HG03378 (cell line): ENCODE measurements around the gene ATP2A1.
"Not testable (repeated sequence)": the region's sequence is repeated elsewhere in the genome, so short reads cannot be mapped to it uniquely, and the experiment has no call there.

ENCODE experiments used
- ATAC-seq: cut with Tn5 transposase; IDR thresholded peaks from one replicate; pipeline ENCODE4 v1.9.1; 2021; ENCODE audit warnings: mild to moderate bottlenecking, moderate library complexity; ENCODE audit not compliant: unreplicated experiment

ATP2A1 gene

GRCh38 chr16:28858421-28858820 is 19.9 kb upstream of the ATP2A1 start:
- ATAC-seq, result no peak

DNA sequence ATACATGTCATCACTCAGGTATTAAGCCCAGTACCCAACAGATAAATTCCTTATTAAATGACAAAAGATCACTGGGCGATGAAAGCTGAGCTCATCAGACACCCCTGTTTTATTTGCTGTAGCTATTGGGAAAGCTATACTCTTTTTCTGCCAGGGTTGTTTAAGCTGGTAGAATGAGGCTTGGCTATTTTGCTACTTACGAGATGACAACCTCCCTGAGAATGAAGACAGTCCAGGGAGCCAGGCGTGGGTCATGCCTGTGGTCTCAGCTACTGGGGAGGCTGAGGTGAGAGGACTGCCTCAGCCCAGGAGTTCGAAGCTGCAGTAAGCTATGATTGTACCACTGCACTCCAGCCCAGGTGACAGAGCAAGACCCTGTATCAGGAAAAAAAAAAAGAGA is 19.0 kb upstream of the ATP2A1 start:
- ATAC-seq, result no peak

- ATAC-seq, result no peak
Observed at GRCh38 chr16:28863929-28864793, 14.1 kb upstream of the ATP2A1 start.

DNA sequence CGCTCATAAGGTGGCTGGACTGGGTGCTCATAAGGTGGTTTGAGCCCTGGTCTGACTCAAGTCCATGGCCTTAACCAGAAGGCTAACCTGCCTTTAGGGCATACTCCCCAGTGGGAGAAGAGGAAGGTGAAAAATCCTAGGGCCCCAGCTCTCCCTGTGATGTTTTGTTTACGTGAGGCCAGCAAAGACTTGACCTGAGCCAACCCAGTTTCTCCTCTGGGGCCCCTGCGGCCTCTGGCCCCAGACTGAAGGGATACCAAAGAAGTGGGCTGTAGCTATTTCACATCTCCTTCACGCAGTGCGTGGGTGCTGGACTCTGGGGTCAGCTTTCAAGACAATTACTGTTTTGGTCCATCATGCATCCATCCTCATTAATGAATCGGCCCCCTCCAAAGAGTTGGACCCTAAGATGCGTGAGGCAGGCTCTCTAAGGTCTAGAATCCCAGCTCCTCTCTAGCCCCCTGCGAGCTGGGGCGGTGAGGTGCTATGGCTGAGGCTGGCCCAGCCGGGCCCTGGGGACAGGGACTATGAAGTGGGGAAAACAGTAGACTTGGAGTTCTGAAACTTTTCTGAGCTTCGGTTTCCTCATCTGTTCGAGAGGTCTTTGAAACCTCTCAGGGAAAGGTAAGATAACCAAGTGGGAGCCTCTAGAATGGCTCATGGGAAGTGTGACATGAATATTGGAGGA is 13.1 kb upstream of the ATP2A1 start:
- ATAC-seq, result no peak

GRCh38 chr16:28865722-28866453 is 12.4 kb upstream of the ATP2A1 start:
- ATAC-seq, result no peak

- no peak for ATAC-seq
Observed at GRCh38 chr16:28866454-28866804, 11.9 kb upstream of the ATP2A1 start.

GRCh38 chr16:28867241-28867640 is 11.0 kb upstream of the ATP2A1 start:
- no peak for ATAC-seq

- not testable (repeated sequence) for ATAC-seq
Observed at GRCh38 chr16:28867646-28868045, 10.6 kb upstream of the ATP2A1 start.

DNA sequence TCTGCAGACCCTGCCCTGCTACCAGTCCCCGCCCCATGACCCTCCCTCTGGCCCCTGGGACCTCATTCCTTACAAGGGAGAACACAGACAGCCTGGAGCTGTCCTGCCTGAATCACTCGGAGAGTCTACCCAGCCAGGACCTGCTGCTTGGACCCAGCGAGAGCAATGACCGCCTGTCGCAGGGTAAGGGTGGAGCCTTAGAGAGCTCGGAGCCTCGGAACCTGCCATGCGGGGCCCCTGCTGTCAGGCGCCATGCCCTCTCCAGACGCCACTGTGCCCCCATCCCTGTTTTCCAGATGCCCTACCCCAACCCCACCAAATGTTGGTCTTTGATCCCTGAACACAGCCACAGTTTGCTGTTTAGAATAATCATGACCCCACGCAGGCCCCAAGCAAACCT is 9.1 kb upstream of the ATP2A1 start:
- ATAC-seq, result no peak

DNA sequence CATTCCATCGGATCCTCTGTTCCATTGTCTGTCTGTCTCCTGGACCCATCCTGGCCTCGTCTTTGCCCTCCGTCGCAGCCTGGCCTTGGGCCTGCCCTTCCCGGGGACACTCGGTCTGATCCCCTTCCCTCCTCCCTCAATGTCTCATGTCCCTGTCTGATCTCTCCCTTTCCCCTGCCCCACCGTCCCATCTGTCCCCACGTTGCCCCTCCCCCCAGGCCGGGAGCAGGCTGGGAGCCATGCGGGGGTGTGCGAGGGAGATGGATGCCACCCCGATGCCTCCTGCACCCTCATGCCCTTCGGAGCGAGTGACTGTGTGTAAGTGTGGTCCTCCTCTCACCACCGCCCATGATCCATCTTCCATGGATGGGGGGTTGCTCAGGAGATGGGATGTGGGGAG is 5.3 kb upstream of the ATP2A1 start:
- no peak for ATAC-seq

DNA sequence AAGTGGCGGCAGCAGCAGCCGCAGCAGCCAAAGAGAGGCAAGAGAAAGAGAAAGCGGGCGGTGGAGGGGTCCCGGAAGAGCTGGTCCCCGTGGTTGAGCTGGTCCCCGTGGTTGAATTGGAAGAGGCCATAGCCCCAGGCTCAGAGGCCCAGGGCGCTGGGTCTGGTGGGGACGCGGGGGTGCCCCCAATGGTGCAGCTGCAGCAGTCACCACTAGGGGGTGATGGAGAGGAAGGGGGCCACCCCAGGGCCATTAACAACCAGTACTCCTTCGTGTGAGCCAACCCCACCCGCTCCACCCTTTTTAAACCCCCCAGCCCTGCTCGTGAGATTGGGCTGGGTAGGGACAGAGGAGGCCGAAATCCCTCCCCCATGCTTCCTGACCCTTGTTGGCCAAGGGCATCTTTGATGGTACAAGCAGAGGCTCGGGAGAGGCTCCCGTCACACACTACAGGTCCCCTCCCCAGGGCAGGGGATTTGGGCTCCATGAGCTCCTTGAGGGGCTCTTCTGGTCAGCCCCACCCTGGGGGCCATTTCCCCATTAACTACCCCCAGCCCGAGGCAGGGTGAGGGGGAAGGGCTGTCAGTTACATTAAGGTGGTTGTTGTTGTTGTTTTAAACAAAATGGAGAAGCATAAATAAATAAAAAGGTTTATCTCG is 4.6 kb upstream of the ATP2A1 start:
- ATAC-seq, result no peak

GRCh38 chr16:28874406-28874805 is 3.9 kb upstream of the ATP2A1 start:
- no peak for ATAC-seq

- ATAC-seq, result no peak
Observed at GRCh38 chr16:28875134-28876018, 2.9 kb upstream of the ATP2A1 start.

DNA sequence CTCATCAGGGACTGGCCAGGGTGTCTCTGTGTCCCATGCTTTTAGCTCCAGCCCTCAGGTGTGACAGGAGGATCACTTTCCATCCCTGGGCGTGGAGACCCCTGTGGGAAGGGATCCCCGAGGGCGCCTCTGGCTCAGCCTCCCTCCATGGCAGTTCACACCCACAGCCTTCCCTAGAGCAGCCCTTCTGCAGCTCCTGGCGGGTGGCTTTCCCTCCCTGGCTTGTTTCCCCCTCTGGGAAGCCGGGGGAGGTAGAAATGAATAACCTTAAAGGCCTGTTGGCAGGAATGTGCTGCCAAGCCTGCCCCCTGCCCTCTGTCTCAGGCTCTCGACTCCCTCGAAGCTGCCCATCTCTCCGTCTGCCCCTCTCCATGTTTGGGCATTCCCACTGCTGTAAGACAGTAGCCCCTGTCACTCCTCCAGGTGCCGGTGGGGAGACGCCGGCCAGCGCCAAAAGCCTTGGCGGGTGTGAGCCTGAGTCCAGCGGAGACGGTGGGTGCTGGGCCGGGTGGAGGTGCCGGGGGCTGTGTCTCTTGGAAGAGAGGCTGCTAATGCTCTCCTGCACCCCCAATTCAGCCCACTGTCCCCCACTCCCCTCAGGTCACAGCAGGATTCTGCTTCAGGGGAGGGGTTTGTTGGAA is 2.1 kb upstream of the ATP2A1 start:
- no peak for ATAC-seq

DNA sequence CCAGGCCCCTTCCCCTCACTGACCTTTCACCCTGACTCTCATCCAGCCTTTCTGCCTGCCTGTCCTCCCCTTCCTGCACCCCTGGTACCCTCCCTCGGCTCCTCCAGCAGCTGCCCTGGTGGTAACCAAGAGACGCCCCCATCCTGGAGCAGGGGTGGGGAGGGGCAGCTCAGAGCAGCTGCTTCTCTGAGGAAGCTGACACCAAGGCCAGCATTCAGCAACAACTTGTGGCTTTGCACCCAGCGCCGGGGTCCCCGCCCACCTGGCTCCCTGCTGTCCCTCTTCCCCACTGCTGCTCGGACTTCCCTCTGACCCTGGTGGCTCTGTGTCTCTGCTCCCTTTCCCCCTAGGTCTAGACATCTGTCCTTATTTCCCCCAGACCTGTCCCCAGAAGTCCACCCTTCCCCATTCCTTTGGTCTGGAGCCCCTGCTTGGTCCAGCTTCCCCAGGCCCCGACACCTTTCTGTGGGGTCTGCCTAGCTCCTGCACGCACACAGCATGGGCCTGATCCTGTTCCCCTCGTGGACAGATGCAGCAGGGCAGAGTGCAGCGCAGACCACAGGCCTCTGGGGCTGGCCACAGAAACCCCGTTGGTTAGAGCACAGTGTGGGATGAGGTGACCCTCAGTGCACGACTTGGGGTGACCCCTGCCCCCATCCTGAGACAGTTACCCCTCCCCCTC is 1.2 kb upstream of the ATP2A1 start:
- no peak for ATAC-seq

GRCh38 chr16:28877655-28878000 is 660 bp upstream of the ATP2A1 start:
- no peak for ATAC-seq

DNA sequence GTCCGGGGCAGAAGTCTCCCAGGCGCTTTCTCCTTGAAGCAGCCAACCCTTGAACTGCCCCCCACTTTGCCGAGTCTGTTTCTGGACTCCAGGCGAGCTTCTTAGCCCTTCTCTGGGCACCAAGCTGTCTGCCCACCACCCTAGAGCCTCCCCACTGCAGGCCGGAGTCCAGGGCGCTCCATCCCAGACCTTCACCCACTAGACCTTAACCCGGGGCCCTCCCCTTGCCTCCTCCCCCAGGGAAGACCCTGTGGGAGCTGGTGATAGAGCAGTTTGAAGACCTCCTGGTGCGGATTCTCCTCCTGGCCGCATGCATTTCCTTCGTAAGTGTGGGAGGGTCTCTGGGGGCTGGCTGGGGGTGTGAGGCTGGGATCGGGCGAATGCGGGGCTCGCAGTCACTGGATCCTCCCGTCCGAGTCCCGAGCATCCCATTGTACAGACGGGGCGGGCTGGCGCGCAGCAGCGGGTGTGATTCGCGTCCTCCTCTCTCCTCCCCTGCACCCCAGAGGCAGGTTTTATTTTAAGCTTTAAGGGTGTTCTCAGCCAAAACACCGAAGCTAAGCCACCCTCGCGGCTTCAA is 1.1 kb downstream of the ATP2A1 start:
- peak; percentile 9 for ATAC-seq

GRCh38 chr16:28879841-28880588 is 1.7 kb downstream of the ATP2A1 start:
- peak; percentile 46 for ATAC-seq
